Smooth muscle cell of trachea (primary cell): ENCODE results near the gene SLAMF1. TPM values are rescaled to one million over a fixed set of nuclear protein-coding genes. Genes with fewer than 3 reads are reported as not detected.

Experiments used
- total RNA-seq: library from RNA; depleted of rRNA; stranded (reverse); fragments of >200 nt; gene quantifications from 2 replicates; pipeline ENCODE4 v1.2.1, GENCODE V29; 2014

SLAMF1 gene, protein sequence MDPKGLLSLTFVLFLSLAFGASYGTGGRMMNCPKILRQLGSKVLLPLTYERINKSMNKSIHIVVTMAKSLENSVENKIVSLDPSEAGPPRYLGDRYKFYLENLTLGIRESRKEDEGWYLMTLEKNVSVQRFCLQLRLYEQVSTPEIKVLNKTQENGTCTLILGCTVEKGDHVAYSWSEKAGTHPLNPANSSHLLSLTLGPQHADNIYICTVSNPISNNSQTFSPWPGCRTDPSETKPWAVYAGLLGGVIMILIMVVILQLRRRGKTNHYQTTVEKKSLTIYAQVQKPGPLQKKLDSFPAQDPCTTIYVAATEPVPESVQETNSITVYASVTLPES
- not detected in 2 replicates for total RNA-seq

GRCh38 chr1:160646711-160647328 lies at the start of gene SLAMF1:
TSS of gene SLAMF1 (minus strand) at chr1:160647044. CDS start at chr1:160646945, 99 bp downstream.

GRCh38 chr1:160579216-160579701 lies 67.6 kb downstream of the SLAMF1 start, which contains the start of gene CD84:
TSS of gene CD84 (minus strand) at chr1:160579496. CDS start at chr1:160579437, 59 bp downstream.

Other genes with a start within 250 kb of the SLAMF1 start
- gene VANGL2, start 246.5 kb downstream of the SLAMF1 start, total RNA-seq, result under 0.01 TPM in 1 of 2 replicates, not detected in the other
- gene SLAMF6, start 123.8 kb downstream of the SLAMF1 start, total RNA-seq, result not detected in 2 replicates
- not detected in 2 replicates for gene CD84, start 67.5 kb downstream of the SLAMF1 start, total RNA-seq
- gene CD48, start 64.8 kb upstream of the SLAMF1 start, total RNA-seq, result not detected in 2 replicates
- not detected in 2 replicates for gene SLAMF7, start 92.2 kb upstream of the SLAMF1 start, total RNA-seq
- gene LY9, start 149.1 kb upstream of the SLAMF1 start, total RNA-seq, result not detected in 2 replicates
- not detected in 2 replicates for gene CD244, start 215.8 kb upstream of the SLAMF1 start, total RNA-seq
- gene ITLN1, start 238.1 kb upstream of the SLAMF1 start, total RNA-seq, result not detected in 2 replicates